HG03575 (cell line): ENCODE measurements around the gene PRAMEF8.
"Not testable (repeated sequence)": the region's sequence is repeated elsewhere in the genome, so short reads cannot be mapped to it uniquely, and the experiment has no call there.

Source experiments
- ATAC-seq: cut with Tn5 transposase; IDR thresholded peaks from one replicate; pipeline ENCODE4 v1.9.1; 2021; ENCODE audit not compliant: unreplicated experiment, insufficient number of reproducible peaks, low FRiP score; ENCODE audit errors: extremely low read depth

The PRAMEF8 gene

GRCh38 chr1:13285037-13285436 is at the start of gene PRAMEF8:
PRAMEF8 (minus strand) TSS chr1:13285137; CDS start chr1:13284091, 1,046 bp downstream.
- ATAC-seq = not testable (repeated sequence)

- not testable (repeated sequence) for ATAC-seq
Measured at GRCh38 chr1:13315281-13315680, 30.3 kb upstream of the PRAMEF8 start, which contains the start of gene PRAMEF15. PRAMEF15 (plus strand) TSS chr1:13315581; CDS start chr1:13318408, 2,827 bp downstream.

- ATAC-seq = not testable (repeated sequence)
Measured at GRCh38 chr1:13303239-13303638, 18.3 kb upstream of the PRAMEF8 start, which contains the start of gene PRAMEF33. PRAMEF33 (plus strand) TSS chr1:13303539; CDS start chr1:13305955, 2,416 bp downstream.

- ATAC-seq = not testable (repeated sequence)
Measured at GRCh38 chr1:13302197-13302596, 17.3 kb upstream of the PRAMEF8 start.

- ATAC-seq = not testable (repeated sequence)
Measured at GRCh38 chr1:13298699-13299098, 13.8 kb upstream of the PRAMEF8 start.

GRCh38 chr1:13297216-13297931 is 12.4 kb upstream of the PRAMEF8 start:
- not testable (repeated sequence) for ATAC-seq

GRCh38 chr1:13289030-13289429 is 4.1 kb upstream of the PRAMEF8 start:
- not testable (repeated sequence) for ATAC-seq

- not testable (repeated sequence) for ATAC-seq
Measured at GRCh38 chr1:13279617-13280016, 5.3 kb downstream of the PRAMEF8 start.

GRCh38 chr1:13277016-13277415 is 7.9 kb downstream of the PRAMEF8 start:
- not testable (repeated sequence) for ATAC-seq

GRCh38 chr1:13265124-13265523 is 19.8 kb downstream of the PRAMEF8 start:
- ATAC-seq = not testable (repeated sequence)

GRCh38 chr1:13253898-13254297 is 31.0 kb downstream of the PRAMEF8 start, which contains the start of gene PRAMEF5:
PRAMEF5 (plus strand) TSS chr1:13254198; CDS start chr1:13259269, 5,071 bp downstream.
- ATAC-seq = not testable (repeated sequence)

- ATAC-seq = not testable (repeated sequence)
Measured at GRCh38 chr1:13247122-13247521, 37.8 kb downstream of the PRAMEF8 start.

GRCh38 chr1:13246554-13246871 is 38.4 kb downstream of the PRAMEF8 start:
- ATAC-seq = not testable (repeated sequence)

GRCh38 chr1:13245841-13246553 is 38.9 kb downstream of the PRAMEF8 start:
- ATAC-seq = not testable (repeated sequence)

GRCh38 chr1:13243536-13244263 is 41.2 kb downstream of the PRAMEF8 start:
- not testable (repeated sequence) for ATAC-seq

- not testable (repeated sequence) for ATAC-seq
Measured at GRCh38 chr1:13239633-13240032, 45.3 kb downstream of the PRAMEF8 start.

- not testable (repeated sequence) for ATAC-seq
Measured at GRCh38 chr1:13237572-13237971, 47.4 kb downstream of the PRAMEF8 start.

GRCh38 chr1:13234057-13234456 is 50.9 kb downstream of the PRAMEF8 start:
- not testable (repeated sequence) for ATAC-seq

- ATAC-seq = not testable (repeated sequence)
Measured at GRCh38 chr1:13232056-13232455, 52.9 kb downstream of the PRAMEF8 start.
